HUES48 (cell line): Measurements from ENCODE around the gene COL8A1.

ENCODE experiments used
- H3K27ac ChIP-seq: one replicate; pipeline ENCODE4 v1.7.0; 2013; ENCODE audit warnings: low read depth, low read length, inconsistent platforms
- H3K27me3 ChIP-seq: 2 replicates; pipeline ENCODE4 v1.6.1; 2013; ENCODE audit warnings: mild to moderate bottlenecking, low read length; ENCODE audit not compliant: control insufficient read depth, insufficient read depth
- H3K36me3 ChIP-seq: 2 replicates; pipeline ENCODE4 v1.6.1; 2013; ENCODE audit warnings: low read length; ENCODE audit not compliant: control insufficient read depth, insufficient read depth
- H3K4me1 ChIP-seq: 2 replicates; pipeline ENCODE4 v1.6.1; 2013; ENCODE audit warnings: mild to moderate bottlenecking, low read length; ENCODE audit not compliant: control insufficient read depth, insufficient read depth
- H3K4me3 ChIP-seq: 2 replicates; pipeline ENCODE4 v1.5.1; 2013; ENCODE audit warnings: mild to moderate bottlenecking, low read depth, low read length
- H3K9ac ChIP-seq: 2 replicates; pipeline ENCODE4 v1.6.1; 2013; ENCODE audit warnings: mild to moderate bottlenecking, low read depth, low read length, moderate library complexity
- H3K9me3 ChIP-seq: 2 replicates; pipeline ENCODE4 v1.6.1; 2013; ENCODE audit warnings: low read length; ENCODE audit not compliant: control insufficient read depth, insufficient read depth

COL8A1 gene

DNA sequence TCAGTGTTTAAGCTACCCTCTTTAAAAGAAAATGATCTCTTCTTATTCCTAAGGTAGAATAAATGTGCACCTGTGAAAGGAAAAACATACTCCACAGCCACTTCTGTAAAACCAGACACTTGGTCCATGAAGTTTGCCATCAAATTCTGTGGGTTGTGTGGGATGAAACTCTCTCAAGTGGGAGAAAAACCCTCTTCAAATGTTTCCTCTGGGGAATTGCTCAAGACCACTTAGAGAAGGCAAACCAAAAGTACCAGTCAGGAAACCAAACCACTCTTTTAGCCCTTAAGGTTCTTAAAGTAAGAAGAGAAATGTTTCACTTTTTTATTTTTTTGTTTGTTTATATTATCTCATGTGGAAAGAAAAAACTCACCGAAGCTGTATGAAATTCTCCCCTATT is 1.2 kb downstream of the COL8A1 start:
- Histone ChIP-seq H3K27ac (no peak overlapping the region), H3K36me3 (no peaks in the 10 kb centered on the region), H3K27me3 (peaks cover 58% of the 10 kb centered on the region), H3K9me3 (no peaks in the 10 kb centered on the region), H3K4me1 (peaks cover 47% of the 10 kb centered on the region), H3K4me3 (no peak overlapping the region), H3K9ac (no peak overlapping the region)

DNA sequence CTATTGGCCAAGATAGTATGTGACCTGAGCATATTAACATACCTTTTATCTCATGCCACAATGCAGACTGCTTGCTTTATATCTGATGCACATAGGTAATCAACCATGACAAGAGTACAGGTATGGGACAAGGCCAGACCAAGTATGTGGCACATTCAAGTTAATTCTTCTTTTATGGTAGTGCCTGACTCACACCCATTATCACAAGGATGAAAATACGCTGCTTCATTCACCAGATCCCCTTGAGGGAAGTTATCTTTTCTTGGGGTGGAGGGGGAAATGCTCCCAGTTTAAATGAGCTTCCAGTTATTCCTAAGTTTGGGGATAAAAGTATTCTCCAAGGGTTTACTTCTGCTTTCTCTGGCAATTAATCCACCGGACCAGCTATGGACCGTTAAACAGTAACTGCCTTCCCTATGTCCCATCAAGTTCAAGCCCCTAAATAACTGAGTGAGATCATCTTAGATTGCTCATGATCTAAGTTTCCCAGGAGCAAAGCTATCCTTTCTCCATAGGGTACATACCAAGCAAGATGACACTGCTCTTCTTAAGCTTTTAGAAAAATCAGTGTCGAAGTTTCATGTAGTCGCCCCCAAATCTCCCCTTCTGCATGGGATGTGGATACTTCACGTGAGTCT is 1.9 kb downstream of the COL8A1 start:
- H3K9me3 ChIP-seq, result no peaks in the 10 kb centered on the region
- no peaks in the 10 kb centered on the region for H3K36me3 ChIP-seq
- peaks cover 40% of the 10 kb centered on the region for H3K4me1 ChIP-seq
- H3K27me3 ChIP-seq, result peaks cover 52% of the 10 kb centered on the region
- H3K9ac ChIP-seq, result no peak overlapping the region
- H3K27ac ChIP-seq, result no peak overlapping the region
- no peak overlapping the region for H3K4me3 ChIP-seq

DNA sequence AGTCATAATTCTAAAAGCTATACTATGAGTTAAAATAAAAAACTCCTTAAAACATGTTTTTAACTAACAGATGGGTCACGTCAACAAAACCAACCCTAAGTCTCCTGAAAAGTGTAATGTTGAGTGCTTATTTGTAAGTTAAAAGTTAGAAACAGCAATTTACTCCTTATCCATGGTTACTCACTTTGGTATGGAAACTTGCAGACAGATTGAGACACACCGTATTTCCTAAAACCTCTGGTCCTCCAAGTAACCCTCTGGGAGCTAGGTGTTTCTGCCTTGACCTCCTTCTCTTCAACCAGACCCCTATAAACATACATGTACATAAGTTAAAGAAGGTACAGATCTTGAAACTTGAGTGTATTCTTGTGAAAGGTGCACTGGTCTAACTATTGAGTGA is 3.1 kb downstream of the COL8A1 start:
- H3K27ac ChIP-seq, result no peak overlapping the region
- peaks cover 34% of the 10 kb centered on the region for H3K4me1 ChIP-seq
- no peaks in the 10 kb centered on the region for H3K36me3 ChIP-seq
- H3K4me3 ChIP-seq, result no peak overlapping the region
- H3K9me3 ChIP-seq, result no peaks in the 10 kb centered on the region
- H3K27me3 ChIP-seq, result peaks cover 42% of the 10 kb centered on the region
- no peak overlapping the region for H3K9ac ChIP-seq

DNA sequence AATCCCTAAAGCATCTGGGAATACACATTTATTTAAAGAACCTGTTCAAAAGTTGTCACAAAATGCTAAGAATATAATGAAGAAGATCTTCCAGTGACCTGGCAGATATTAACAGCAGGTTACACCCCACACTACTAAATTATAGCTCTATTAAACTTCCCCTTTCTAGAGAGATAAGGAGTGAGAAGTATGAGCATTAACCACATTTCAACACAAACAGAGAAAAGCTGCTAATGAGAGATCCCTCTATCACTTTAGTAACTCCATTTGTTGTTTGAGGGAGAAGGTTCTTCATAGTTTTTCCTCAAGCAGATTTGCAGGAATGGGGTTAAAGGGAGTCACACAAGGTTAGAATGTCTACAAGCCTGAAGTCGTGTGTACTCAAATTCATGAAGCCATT is 3.6 kb downstream of the COL8A1 start:
- H3K27me3 ChIP-seq, result peaks cover 37% of the 10 kb centered on the region
- H3K27ac ChIP-seq, result no peak overlapping the region
- peaks cover 29% of the 10 kb centered on the region for H3K4me1 ChIP-seq
- no peaks in the 10 kb centered on the region for H3K36me3 ChIP-seq
- H3K4me3 ChIP-seq, result no peak overlapping the region
- H3K9me3 ChIP-seq, result no peaks in the 10 kb centered on the region
- no peak overlapping the region for H3K9ac ChIP-seq

DNA sequence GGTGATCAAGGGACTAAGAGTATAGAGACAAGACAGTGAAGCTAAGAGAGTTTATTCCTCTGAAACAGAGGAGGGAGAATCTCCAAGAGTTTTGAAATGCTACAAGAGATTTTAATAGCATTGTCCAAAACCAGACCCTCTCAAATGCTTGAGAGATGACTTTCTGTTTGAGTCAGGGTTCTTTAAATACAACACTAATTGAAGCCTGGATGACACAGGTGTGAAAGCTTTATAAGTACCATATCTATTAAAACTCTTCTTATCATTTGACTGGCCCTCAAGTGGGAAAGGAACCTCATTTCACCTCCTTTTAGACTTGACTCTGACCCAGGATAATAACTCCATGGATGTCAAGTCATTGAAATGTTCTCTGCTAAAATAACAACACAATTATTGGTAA is 5.6 kb downstream of the COL8A1 start:
- no peak overlapping the region for H3K27ac ChIP-seq
- peaks cover 24% of the 10 kb centered on the region for H3K4me1 ChIP-seq
- no peak overlapping the region for H3K4me3 ChIP-seq
- no peaks in the 10 kb centered on the region for H3K36me3 ChIP-seq
- H3K9ac ChIP-seq, result no peak overlapping the region
- no peaks in the 10 kb centered on the region for H3K9me3 ChIP-seq
- H3K27me3 ChIP-seq, result peaks cover 19% of the 10 kb centered on the region

DNA sequence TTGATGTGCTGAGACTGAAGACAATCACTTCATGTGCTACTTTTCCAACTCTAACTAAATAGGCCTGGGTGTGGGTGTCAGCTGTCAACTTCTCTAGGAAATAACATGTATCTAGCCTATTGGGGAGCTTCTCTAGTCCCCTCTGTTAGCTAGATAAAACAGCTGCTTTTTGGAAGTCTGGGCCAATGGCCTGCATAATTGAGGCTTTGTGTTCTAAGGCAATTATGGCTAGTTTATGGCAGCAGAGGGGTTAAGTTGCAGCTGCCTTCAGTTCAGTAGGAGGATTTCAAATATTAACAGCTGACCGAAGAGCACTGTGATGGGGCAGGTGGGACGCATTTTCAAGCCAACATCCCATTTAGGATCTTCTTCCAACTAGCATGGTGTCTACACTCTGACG is 6.4 kb downstream of the COL8A1 start:
- Histone ChIP-seq H3K9me3 (no peaks in the 10 kb centered on the region), H3K9ac (no peak overlapping the region), H3K36me3 (no peaks in the 10 kb centered on the region), H3K4me3 (no peak overlapping the region), H3K4me1 (peaks cover 21% of the 10 kb centered on the region), H3K27ac (no peak overlapping the region), H3K27me3 (peaks cover 11% of the 10 kb centered on the region)

DNA sequence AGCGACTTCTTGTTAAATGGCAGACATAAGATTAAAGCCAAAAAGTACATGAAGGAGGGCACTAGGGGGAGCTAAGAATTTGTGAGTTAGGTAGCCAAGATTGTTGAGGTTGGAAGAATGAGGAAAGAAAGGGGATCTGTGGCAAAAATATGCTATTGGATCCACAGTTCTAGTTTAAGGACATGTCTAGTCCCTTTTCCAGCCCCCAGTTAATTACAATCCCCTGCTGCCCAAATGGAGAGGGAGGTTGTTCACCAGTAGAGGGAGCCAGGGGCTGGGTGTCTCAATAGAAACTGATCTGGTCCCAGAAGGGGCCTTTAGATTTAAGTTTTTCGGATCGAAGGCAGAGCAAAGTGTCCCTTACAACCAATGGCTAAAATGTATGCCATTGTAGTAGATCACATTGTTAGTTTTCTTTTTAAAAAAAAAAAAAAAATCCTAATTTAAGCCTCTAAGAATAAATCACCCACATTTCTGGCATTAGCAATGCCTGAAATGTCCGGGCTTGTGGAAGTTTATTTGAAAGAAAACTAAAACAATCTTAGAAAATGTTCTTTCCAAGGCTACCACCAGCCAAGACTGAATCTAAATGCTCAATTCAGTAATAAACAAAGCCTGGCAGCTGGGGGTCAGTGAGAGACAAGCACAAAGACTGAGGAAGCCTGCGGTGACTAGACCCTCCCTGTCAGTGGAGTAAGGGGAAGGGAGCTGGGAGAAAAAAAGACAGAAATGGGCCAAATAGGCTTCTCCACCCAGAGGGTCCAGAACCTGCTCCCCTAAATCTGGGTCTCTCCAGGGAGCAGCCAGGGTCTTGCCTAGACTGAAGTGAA is 7.1 kb downstream of the COL8A1 start:
- Histone ChIP-seq H3K4me1 (peaks cover 15% of the 10 kb centered on the region), H3K9ac (no peak overlapping the region), H3K36me3 (no peaks in the 10 kb centered on the region), H3K4me3 (no peak overlapping the region), H3K9me3 (no peaks in the 10 kb centered on the region), H3K27ac (peak overlapping the region; percentile 57), H3K27me3 (peaks cover 4% of the 10 kb centered on the region; the same call in 1 of the 2 replicates)

DNA sequence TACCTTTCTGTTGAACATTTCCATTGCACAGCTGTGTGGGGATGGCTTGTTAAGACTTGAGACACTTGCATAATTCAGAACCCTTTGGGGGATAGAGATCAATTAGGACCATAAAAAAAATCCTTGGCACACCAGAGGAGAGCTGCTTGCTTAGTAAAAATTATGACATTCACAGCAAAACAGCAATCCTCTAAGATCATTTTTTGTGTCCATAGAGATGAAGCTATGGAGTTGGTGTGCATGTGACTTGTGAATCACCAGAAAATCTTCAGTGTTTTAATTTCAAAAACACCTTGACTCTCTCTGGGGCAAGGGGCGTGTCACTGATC is 7.7 kb downstream of the COL8A1 start:
- H3K4me3 ChIP-seq, result no peak overlapping the region
- H3K27ac ChIP-seq, result no peak overlapping the region
- H3K36me3 ChIP-seq, result no peaks in the 10 kb centered on the region
- no peaks in the 10 kb centered on the region for H3K9me3 ChIP-seq
- peaks cover 15% of the 10 kb centered on the region for H3K4me1 ChIP-seq
- H3K27me3 ChIP-seq, result no peaks in the 10 kb centered on the region
- no peak overlapping the region for H3K9ac ChIP-seq

DNA sequence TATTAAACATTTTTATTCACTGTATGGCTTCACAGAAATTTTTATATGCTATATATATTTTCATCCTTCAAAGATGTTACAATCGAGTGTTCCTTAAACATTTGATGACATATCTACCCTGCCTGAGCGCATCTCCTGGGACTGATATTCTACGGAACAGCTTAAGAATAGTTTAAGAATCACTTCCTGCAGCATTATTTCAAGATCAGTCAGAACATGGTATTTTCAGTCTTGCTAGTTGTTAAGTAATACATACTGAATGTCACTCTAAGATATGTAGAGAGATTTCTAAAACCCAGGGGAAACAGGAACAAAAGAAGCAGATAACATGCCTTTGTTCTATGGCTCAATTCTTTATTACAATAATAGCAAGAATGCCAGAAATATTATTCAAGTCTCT is 8.7 kb downstream of the COL8A1 start:
- H3K36me3 ChIP-seq, result no peaks in the 10 kb centered on the region
- H3K9me3 ChIP-seq, result no peaks in the 10 kb centered on the region
- H3K9ac ChIP-seq, result no peak overlapping the region
- peaks cover 8% of the 10 kb centered on the region for H3K4me1 ChIP-seq
- no peaks in the 10 kb centered on the region for H3K27me3 ChIP-seq
- no peak overlapping the region for H3K4me3 ChIP-seq
- H3K27ac ChIP-seq, result no peak overlapping the region

DNA sequence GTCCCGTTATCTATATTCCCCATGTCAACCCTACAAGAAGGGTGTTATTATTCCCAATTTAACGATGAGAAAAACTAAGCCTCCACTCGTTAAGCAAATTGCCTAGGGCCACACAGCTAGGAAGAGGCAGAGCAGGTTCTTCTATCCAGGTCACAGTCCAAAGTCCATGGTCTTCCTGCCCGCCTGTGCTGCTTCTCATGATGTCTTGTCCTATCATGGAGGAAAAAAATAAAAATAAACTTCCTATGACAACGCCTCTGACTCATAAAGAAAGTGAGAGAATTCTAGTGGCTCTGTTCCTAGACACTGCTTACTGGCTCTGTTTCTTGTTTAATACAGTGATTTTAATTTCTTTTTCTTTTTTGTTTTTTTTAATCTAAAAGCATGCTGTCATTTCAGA is 9.7 kb downstream of the COL8A1 start:
- no peak overlapping the region for H3K9ac ChIP-seq
- peaks cover 6% of the 10 kb centered on the region; the same call in 1 of the 2 replicates for H3K4me1 ChIP-seq
- no peak overlapping the region for H3K4me3 ChIP-seq
- H3K36me3 ChIP-seq, result no peaks in the 10 kb centered on the region
- no peaks in the 10 kb centered on the region for H3K27me3 ChIP-seq
- no peak overlapping the region for H3K27ac ChIP-seq
- H3K9me3 ChIP-seq, result no peaks in the 10 kb centered on the region

DNA sequence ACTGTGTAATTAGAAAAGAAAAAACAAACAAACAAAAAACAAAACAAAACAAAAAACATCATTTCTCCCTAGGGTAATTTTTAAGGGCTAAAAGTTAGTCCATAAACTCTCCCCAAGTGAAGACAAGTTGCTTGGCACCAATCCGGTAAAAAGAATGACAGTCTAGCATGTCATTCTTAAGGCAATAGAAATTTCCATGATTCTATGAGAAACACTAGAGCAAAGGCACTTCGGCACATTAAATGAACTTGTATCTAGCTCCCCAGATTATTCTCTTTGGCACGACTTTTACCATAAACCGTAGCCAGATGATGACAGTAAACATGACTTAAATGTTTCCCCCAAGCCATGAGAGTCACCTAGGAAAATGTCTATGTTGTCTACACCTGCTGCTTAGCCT is 10.1 kb downstream of the COL8A1 start:
- no peaks in the 10 kb centered on the region for H3K36me3 ChIP-seq
- H3K27me3 ChIP-seq, result no peaks in the 10 kb centered on the region
- no peaks in the 10 kb centered on the region for H3K9me3 ChIP-seq
- H3K4me1 ChIP-seq, result peaks cover 6% of the 10 kb centered on the region; the same call in 1 of the 2 replicates
- no peak overlapping the region for H3K4me3 ChIP-seq
- H3K9ac ChIP-seq, result no peak overlapping the region
- H3K27ac ChIP-seq, result no peak overlapping the region
